Measurements from ENCODE around the gene GC. TPM values are rescaled to one million over a fixed set of nuclear protein-coding genes. Genes with fewer than 3 reads are reported as not detected.

The GC gene
- total and polyA plus RNA-seq, 2 of the 8 experiments (the other 6 are each of a cell fraction or from before 2014, with no cell fraction given) = 0.09 to 0.34 TPM

DNA sequence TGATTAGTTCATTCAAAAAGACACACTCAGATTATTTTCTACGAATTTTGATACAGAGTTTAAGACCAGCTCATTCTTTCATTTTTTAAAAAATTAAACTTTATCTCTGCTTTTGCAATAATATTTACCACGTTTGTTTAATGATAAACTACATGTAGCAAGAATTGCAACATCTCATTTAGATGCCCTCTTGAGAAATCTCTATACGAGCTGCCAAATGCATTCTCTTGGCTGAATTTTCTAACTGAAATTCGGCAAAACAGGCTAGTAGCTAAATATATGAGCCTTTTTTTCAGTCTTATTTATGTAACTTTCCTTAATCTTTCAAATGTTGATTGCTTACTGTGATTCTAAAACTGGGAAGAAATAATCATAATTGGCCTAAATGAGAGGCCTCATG lies 2.1 kb upstream of the GC start:
- Histone ChIP-seq H3K14ac (ENCODE audit: insufficient read length) (no peak overlapping the region), H2BK120ac (replicated peaks; ENCODE audit: low read depth, low read length) (no peak overlapping the region), H3K27me3 (replicated peaks in 1 of 4; ENCODE audit: control insufficient read depth in 3 of 4, extremely low read depth in 1 of 4, insufficient read depth in 3 of 4, low read length in 3 of 4) (no peaks in the 10 kb centered on the region), H3K79me2 (ENCODE audit: control insufficient read depth in 1 of 2, insufficient read depth in 2 of 2, low read length in 2 of 2) (no peaks in the 10 kb centered on the region), H3K79me1 (ENCODE audit: low read depth, low read length) (no peaks in the 10 kb centered on the region), H3K23me2 (ENCODE audit: low read depth, low read length) (no peaks in the 10 kb centered on the region), H3K18ac (ENCODE audit: extremely low read depth, low read length) (no peak overlapping the region), H4K8ac (ENCODE audit: extremely low read depth, insufficient read depth, low read length) (no peak overlapping the region), H2AK5ac (ENCODE audit: low read depth, low read length) (no peak overlapping the region), H2AFZ (ENCODE audit: low read length) (no peak overlapping the region), H2BK20ac (ENCODE audit: low read length) (no peak overlapping the region), H3K4ac (replicated peaks; ENCODE audit: insufficient read length, low read depth, low read length) (no peak overlapping the region), H3K36me3 (ENCODE audit: control insufficient read depth in 2 of 4, insufficient read depth in 4 of 4, low read length in 3 of 4) (no peaks in the 10 kb centered on the region), H2BK15ac (ENCODE audit: low read length) (no peak overlapping the region), H2BK12ac (ENCODE audit: low read depth, low read length) (no peak overlapping the region), H3K9me3 (ENCODE audit: insufficient read depth in 2 of 2, low read depth in 1 of 2, low read length in 1 of 2) (no peaks in the 10 kb centered on the region), H3K4me3 (ENCODE audit: extremely low read depth in 1 of 4, insufficient read depth in 2 of 4, low read depth in 3 of 4, low read length in 4 of 4) (no peak overlapping the region), H3K27ac (ENCODE audit: low read depth, low read length) (no peak overlapping the region), H3K56ac (replicated peaks; ENCODE audit: insufficient read length, low read depth, low read length) (no peak overlapping the region), H3K23ac (ENCODE audit: insufficient read length) (no peak overlapping the region), H4K5ac (ENCODE audit: insufficient read length, low read depth, low read length) (no peak overlapping the region), H2BK5ac (ENCODE audit: low read depth, low read length) (no peak overlapping the region), H3K4me1 (replicated peaks in 1 of 4; ENCODE audit: control insufficient read depth in 3 of 4, insufficient read depth in 4 of 4, low read length in 3 of 4) (no peaks in the 10 kb centered on the region), H4K91ac (replicated peaks; ENCODE audit: insufficient read length, low read length) (no peak overlapping the region), H4K20me1 (replicated peaks in 1 of 2; ENCODE audit: control insufficient read depth in 1 of 2, insufficient read depth in 2 of 2, low read length in 2 of 2) (no peaks in the 10 kb centered on the region), H3K9ac (replicated peaks in 1 of 4; ENCODE audit: extremely low read depth in 1 of 4, low read depth in 3 of 4, low read length in 3 of 4) (no peak overlapping the region), H3K4me2 (ENCODE audit: insufficient read depth in 1 of 2, low read depth in 2 of 2, low read length in 2 of 2) (no peak overlapping the region)
- CTCF ChIA-PET (ENCODE audit: partially characterized antibody) = interaction anchor here (1.3 to 1.5 kb wide), 3 partner anchors 11 to 154 kb away, joined by 3 to 4 read pairs (median 4); no protein-coding TSS in a partner anchor
- no peak for FAIRE-seq
- 80% methylated on average over 4 of the region's 4 CpGs; no CpG with 5 or more reads in 1 of the 2 experiments for WGBS, 2 experiments (ENCODE audit: extremely low coverage in 1 of 2, insufficient coverage in 1 of 2, insufficient read length in 1 of 2, insufficient replicate concordance in 2 of 2, low coverage in 1 of 2, low lambda C conversion rate in 2 of 2, missing lambda C conversion rate in 1 of 2)
- POLR2A ChIA-PET (ENCODE audit: partially characterized antibody) = no interaction called here
- no peak for DNase-seq (ENCODE audit: low read depth in 1 of 2, low spot score in 2 of 2)
- no peak for TF ChIP-seq HDAC2 (IDR thresholded peaks at IDR 0.05; ENCODE audit: borderline replicate concordance in 1 of 2, low read depth in 2 of 2, low read length in 2 of 2)
- TF ChIP-seq KDM4A (IDR thresholded peaks at IDR 0.05; ENCODE audit: low read depth, low read length, severe bottlenecking) = no peak
- no peak for TF ChIP-seq SIRT6 (IDR thresholded peaks at IDR 0.05; ENCODE audit: low read length)

Data from H1 (cell line).